OCI-LY1 (cell line): Measurements from ENCODE around the gene PNCK.

Source experiments
- H2AFZ ChIP-seq: fragments of 200-600 bp; sonication (generic), shearing (Covaris generic); 2 replicates; pipeline ENCODE4 v1.6.0; 2014; ENCODE audit warnings: antibody characterized with exemption, mild to moderate bottlenecking, low read length
- H3F3A ChIP-seq: fragments of 200-600 bp; sonication (generic), shearing (Covaris generic); 2 replicates; pipeline ENCODE4 v1.6.0; 2014; ENCODE audit warnings: mild to moderate bottlenecking, antibody characterized with exemption, low read length, moderate library complexity; ENCODE audit not compliant: insufficient read depth
- H3K27ac ChIP-seq: fragments of 200-600 bp; sonication (generic); 2 replicates; pipeline ENCODE4 v1.5.1; 2014; ENCODE audit warnings: low read length, mixed run types, mild to moderate bottlenecking, low read depth; ENCODE audit not compliant: poor library complexity, severe bottlenecking
- H3K27me3 ChIP-seq: fragments of 200-600 bp; sonication (generic); 2 replicates; pipeline ENCODE4 v1.6.0; 2014; ENCODE audit warnings: antibody characterized with exemption, mild to moderate bottlenecking, low read length, moderate library complexity; ENCODE audit not compliant: insufficient read depth
- H3K36me3 ChIP-seq: fragments of 200-600 bp; sonication (generic); 2 replicates; pipeline ENCODE4 v1.6.1; 2014; ENCODE audit warnings: mild to moderate bottlenecking, antibody characterized with exemption, low read length, moderate library complexity, mixed read lengths; ENCODE audit not compliant: insufficient read depth
- H3K4me1 ChIP-seq: fragments of 200-600 bp; sonication (generic); 2 replicates; pipeline ENCODE4 v1.5.1; 2014; ENCODE audit warnings: mild to moderate bottlenecking, low read length, moderate library complexity; ENCODE audit not compliant: insufficient read depth, severe bottlenecking
- H3K4me2 ChIP-seq: fragments of 200-600 bp; sonication (generic), shearing (Covaris generic); 2 replicates; pipeline ENCODE4 v1.6.1; 2014; ENCODE audit warnings: low read length
- H3K4me3 ChIP-seq: fragments of 200-600 bp; sonication (generic); 2 replicates; pipeline ENCODE4 v1.5.1; 2014; ENCODE audit warnings: low read length, low read depth, mild to moderate bottlenecking, mixed read lengths; ENCODE audit not compliant: poor library complexity, severe bottlenecking
- H3K79me2 ChIP-seq: fragments of 200-600 bp; shearing (Covaris generic); 2 replicates; pipeline ENCODE4 v1.6.1; 2016; ENCODE audit warnings: mixed run types, low read length, mixed read lengths; ENCODE audit not compliant: insufficient read depth
- H3K9ac ChIP-seq: fragments of 200-600 bp; sonication (generic), shearing (Covaris generic); 2 replicates; pipeline ENCODE4 v1.6.1; 2014; ENCODE audit warnings: mild to moderate bottlenecking, low read length, mixed read lengths
- H3K9me2 ChIP-seq: fragments of 200-600 bp; sonication (generic), shearing (Covaris generic); 2 replicates; pipeline ENCODE4 v1.6.1; 2014; ENCODE audit warnings: low read depth, mild to moderate bottlenecking, low read length, mixed read lengths
- H3K9me3 ChIP-seq: fragments of 200-600 bp; shearing (Covaris generic); 2 replicates; pipeline ENCODE4 v1.6.1; 2014; ENCODE audit warnings: low read length, mixed read lengths
- H4K20me1 ChIP-seq: fragments of 200-600 bp; sonication (generic), shearing (Covaris generic); 2 replicates; pipeline ENCODE4 v1.6.0; 2016; ENCODE audit warnings: mild to moderate bottlenecking, low read length; ENCODE audit not compliant: insufficient read depth
- CTCF ChIP-seq: fragments of 200-600 bp; sonication (generic), shearing (Covaris generic); IDR thresholded peaks from 2 replicates; pipeline ENCODE4 v1.5.1; 2017; ENCODE audit warnings: mild to moderate bottlenecking, antibody characterized with exemption, low read length, moderate library complexity, mixed read lengths
- EZH2 ChIP-seq: fragments of 200-600 bp; sonication (generic), shearing (Covaris generic); IDR thresholded peaks from 2 replicates; pipeline ENCODE4 v1.8.0; 2017; ENCODE audit warnings: borderline replicate concordance, mixed run types, mild to moderate bottlenecking, antibody characterized with exemption, low read length, moderate library complexity, mixed read lengths

PNCK gene

GRCh38 chrX:153669174-153669890 is 4.3 kb downstream of the PNCK start:
- Histone ChIP-seq H2AFZ (no peak overlapping the region), H3F3A (no peaks in the 10 kb centered on the region), H3K9ac (no peak overlapping the region), H3K27ac (no peak overlapping the region), H3K9me3 (no peaks in the 10 kb centered on the region), H3K9me2 (no peaks in the 10 kb centered on the region), H3K27me3 (no peaks in the 10 kb centered on the region), H3K79me2 (no peaks in the 10 kb centered on the region), H3K4me1 (peaks cover 4% of the 10 kb centered on the region), H3K4me3 (no peak overlapping the region), H3K36me3 (no peaks in the 10 kb centered on the region), H4K20me1 (no peaks in the 10 kb centered on the region), H3K4me2 (no peak overlapping the region)
- TF ChIP-seq EZH2 (no peak), CTCF (peak; percentile 75; the same call in 1 of the 2 replicates)

GRCh38 chrX:153668423-153669173 is 5.0 kb downstream of the PNCK start:
- peaks cover 4% of the 10 kb centered on the region for H3K4me1 ChIP-seq
- H3K9me3 ChIP-seq: no peaks in the 10 kb centered on the region
- TF ChIP-seq EZH2 (no peak), CTCF (no peak)
- H3F3A ChIP-seq: no peaks in the 10 kb centered on the region
- no peak overlapping the region for H3K4me3 ChIP-seq
- no peak overlapping the region for H3K4me2 ChIP-seq
- H3K27ac ChIP-seq: no peak overlapping the region
- no peaks in the 10 kb centered on the region for H3K27me3 ChIP-seq
- H3K9ac ChIP-seq: no peak overlapping the region
- no peaks in the 10 kb centered on the region for H3K36me3 ChIP-seq
- H4K20me1 ChIP-seq: no peaks in the 10 kb centered on the region
- H2AFZ ChIP-seq: no peak overlapping the region
- H3K9me2 ChIP-seq: no peaks in the 10 kb centered on the region
- H3K79me2 ChIP-seq: no peaks in the 10 kb centered on the region

GRCh38 chrX:153667956-153668396 is 5.6 kb downstream of the PNCK start:
- Histone ChIP-seq H2AFZ (no peak overlapping the region), H3K9me3 (no peaks in the 10 kb centered on the region), H3K9me2 (no peaks in the 10 kb centered on the region), H3K27ac (no peak overlapping the region), H3K36me3 (no peaks in the 10 kb centered on the region), H3F3A (no peaks in the 10 kb centered on the region), H3K4me2 (peak overlapping the region; percentile 45; the same call in 1 of the 2 replicates), H3K4me1 (peaks cover 4% of the 10 kb centered on the region), H4K20me1 (no peaks in the 10 kb centered on the region), H3K4me3 (peak overlapping the region; percentile 31), H3K27me3 (no peaks in the 10 kb centered on the region), H3K9ac (no peak overlapping the region; the same call in 1 of the 2 replicates), H3K79me2 (no peaks in the 10 kb centered on the region)
- TF ChIP-seq EZH2: no peak
- peak; percentile 81 for TF ChIP-seq CTCF
